CD14-positive monocyte (primary cell): ENCODE results near the gene ZBTB4. TPM values are rescaled to one million over a fixed set of nuclear protein-coding genes. Genes with fewer than 3 reads are reported as not detected.
A peak's percentile ranks its signal among the peaks of the same experiment; 100 is the strongest.

Source experiments
- DNase-seq, 3 donors: peaks; one replicate each; pipeline ENCODE4 v3.0.0-alpha.2; 2011 to 2022
- H2AFZ ChIP-seq: 2 replicates; pipeline ENCODE4 v1.6.0; 2012; ENCODE audit warnings: mild to moderate bottlenecking, low read depth, low read length, inconsistent platforms; ENCODE audit not compliant: insufficient read depth, poor library complexity, severe bottlenecking
- H3K27ac ChIP-seq, 2 donors: 1 replicate in 1 of 2; 2 replicates in 1 of 2; pipeline ENCODE4 v1.5.1; 2012 to 2013; ENCODE audit warnings: low read length in 2 of 2, control low read depth in 1 of 2, inconsistent platforms in 1 of 2, low read depth in 1 of 2, mild to moderate bottlenecking in 1 of 2
- H3K27me3 ChIP-seq, 2 donors: one replicate each; pipeline versions ENCODE4 v1.6.0 to v1.6.1; 2011 to 2013; ENCODE audit warnings: low read length in 2 of 2; ENCODE audit not compliant: control insufficient read depth in 2 of 2, insufficient read depth in 2 of 2
- H3K36me3 ChIP-seq, 2 donors: replicated peaks in 1 of 2; 1 replicate in 1 of 2; 2 replicates in 1 of 2; pipeline versions ENCODE4 v1.5.1 to v1.6.1; 2012 to 2013; ENCODE audit warnings: low read length in 2 of 2, control low read depth in 1 of 2, inconsistent platforms in 1 of 2, mild to moderate bottlenecking in 1 of 2; ENCODE audit not compliant: insufficient read depth in 2 of 2, control insufficient read depth in 1 of 2
- H3K4me1 ChIP-seq, 2 donors: 1 replicate in 1 of 2; 2 replicates in 1 of 2; pipeline versions ENCODE4 v1.5.1 to v1.6.1; 2012 to 2013; ENCODE audit warnings: low read length in 2 of 2, control low read depth in 1 of 2, inconsistent platforms in 1 of 2, mild to moderate bottlenecking in 1 of 2, moderate library complexity in 1 of 2; ENCODE audit not compliant: insufficient read depth in 2 of 2, control insufficient read depth in 1 of 2
- H3K4me2 ChIP-seq: replicated peaks from 2 replicates; pipeline ENCODE3; 2012; ENCODE audit warnings: low read length, moderate library complexity, mild to moderate bottlenecking; ENCODE audit not compliant: poor library complexity, severe bottlenecking; ENCODE audit errors: extremely low read depth
- H3K4me3 ChIP-seq, 3 experiments: fragments of 200-600 bp in 1 of 3; sonication (generic) in 1 of 3; replicated peaks in 1 of 3; 1 replicate in 2 of 3; 2 replicates in 1 of 3; pipeline ENCODE4 v1.5.1; 2011 to 2013; ENCODE audit warnings: low read length in 3 of 3, mild to moderate bottlenecking in 3 of 3, control low read depth in 2 of 3, low read depth in 2 of 3, inconsistent platforms in 1 of 3, moderate library complexity in 1 of 3
- H3K79me2 ChIP-seq: 2 replicates; pipeline ENCODE4 v1.6.0; 2012; ENCODE audit warnings: mild to moderate bottlenecking, control low read depth, inconsistent platforms, low read length, moderate library complexity; ENCODE audit not compliant: insufficient read depth
- H3K9ac ChIP-seq: 2 replicates; pipeline ENCODE4 v1.6.0; 2017; ENCODE audit warnings: low read length, mild to moderate bottlenecking; ENCODE audit not compliant: insufficient read depth, poor library complexity, severe bottlenecking
- H3K9me3 ChIP-seq, 2 donors: replicated peaks in 1 of 2; 1 replicate in 1 of 2; 2 replicates in 1 of 2; pipeline versions ENCODE4 v1.5.1 to v1.6.1; 2012 to 2013; ENCODE audit warnings: low read length in 2 of 2, control low read depth in 1 of 2; ENCODE audit not compliant: control insufficient read depth in 1 of 2, insufficient read depth in 1 of 2
- H4K20me1 ChIP-seq: 2 replicates; pipeline ENCODE4 v1.6.0; 2012; ENCODE audit warnings: mild to moderate bottlenecking, low read length, control low read depth, moderate library complexity; ENCODE audit not compliant: insufficient read depth
- H3K27ac Mint-ChIP-seq, 7 donors: one replicate each; pipeline ENCODE4 v1.8.0; 2020; ENCODE audit warnings: mild to moderate bottlenecking in 7 of 7, mixed read lengths in 7 of 7, moderate library complexity in 6 of 7, inconsistent platforms in 2 of 7
- H3K27me3 Mint-ChIP-seq, 3 donors: one replicate each; pipeline ENCODE4 v1.8.0; 2021 to 2022; ENCODE audit warnings: low read depth in 3 of 3, mild to moderate bottlenecking in 3 of 3, mixed read lengths in 3 of 3, moderate library complexity in 3 of 3, inconsistent platforms in 1 of 3
- H3K36me3 Mint-ChIP-seq, 2 donors: one replicate each; pipeline ENCODE4 v1.8.0; 2020; ENCODE audit warnings: mixed read lengths in 2 of 2, inconsistent platforms in 1 of 2, mild to moderate bottlenecking in 1 of 2
- H3K4me1 Mint-ChIP-seq: one replicate; pipeline ENCODE4 v1.8.0; 2020; ENCODE audit warnings: mild to moderate bottlenecking, mixed read lengths
- H3K4me3 Mint-ChIP-seq, 2 donors: one replicate each; pipeline ENCODE4 v1.8.0; 2020; ENCODE audit warnings: mild to moderate bottlenecking in 2 of 2, mixed read lengths in 2 of 2, moderate library complexity in 1 of 2
- H3K9me3 Mint-ChIP-seq, 7 donors: one replicate each; pipeline ENCODE4 v1.8.0; 2020 to 2022; ENCODE audit warnings: mixed read lengths in 7 of 7, mild to moderate bottlenecking in 6 of 7, moderate library complexity in 6 of 7, inconsistent platforms in 2 of 7
- CTCF ChIP-seq: fragments of 200-600 bp; IDR thresholded peaks from one replicate; pipeline ENCODE4 v1.8.0; 2022; ENCODE audit warnings: antibody characterized with exemption, mild to moderate bottlenecking
- WGBS: methylation state at CpG from one replicate; pipeline ENCODE4 v1.1.5; 2013; ENCODE audit warnings: missing lambda C conversion rate; ENCODE audit not compliant: insufficient coverage; 5-methylcytosine and 5-hydroxymethylcytosine counted together
- intact Hi-C, 2 donors: fragments of 100-400 bp; cut with micrococcal nuclease; formaldehyde crosslinking; loops; one replicate each; pipeline versions ENCODE4 v1.15.0 to v1.15.1; 2023
- polyA plus RNA-seq, 3 donors: library from polyadenylated mRNA; depleted of rRNA in 1 of 3; unstranded in 2 of 3; stranded (reverse) in 1 of 3; fragments of 300-500 nt in 2 of 3; fragments of >200 nt in 1 of 3; fragmentation: Illumina TruSeq in 2 of 3; gene quantifications; 1 replicate in 2 of 3; 2 replicates in 1 of 3; pipeline ENCODE4 v1.2.3, GENCODE V29; 2012 to 2021

ZBTB4 gene
- polyA plus RNA-seq, 3 donors = 3.4 to 8.1 (median 4.4) TPM

GRCh38 chr17:7459961-7460545 lies 19.4 kb downstream of the ZBTB4 start:
- Histone ChIP-seq H3K9ac (no peak overlapping the region), H2AFZ (no peak overlapping the region), H3K27me3 (no peaks in the 10 kb centered on the region), H3K9me3 (no peaks in the 10 kb centered on the region), H3K4me3 (no peak overlapping the region), H3K27ac (no peak overlapping the region), H3K79me2 (peaks cover 7% of the 10 kb centered on the region), H3K4me1 (peaks cover 8 to 9% of the 10 kb centered on the region in 2 donors), H3K4me2 (no peak overlapping the region), H3K36me3 (peaks cover 16 to 25% of the 10 kb centered on the region in 2 donors), H4K20me1 (no peaks in the 10 kb centered on the region)
- peaks cover 16% of the 10 kb centered on the region for H3K4me1 Mint-ChIP-seq
- no peaks in the 10 kb centered on the region for H3K9me3 Mint-ChIP-seq
- H3K27me3 Mint-ChIP-seq = no peaks in the 10 kb centered on the region
- no peak overlapping the region for H3K27ac Mint-ChIP-seq
- intact Hi-C loops = no loop called here
- no peak for TF ChIP-seq CTCF
- H3K36me3 Mint-ChIP-seq = peaks cover 10 to 22% of the 10 kb centered on the region in 2 donors
- H3K4me3 Mint-ChIP-seq = no peak overlapping the region
- WGBS = no CpG with 5 or more reads among the region's 3 CpGs
- DNase-seq = no peak

GRCh38 chr17:7448461-7448860 lies 31.0 kb downstream of the ZBTB4 start:
- Histone ChIP-seq H2AFZ (no peak overlapping the region), H3K4me2 (no peak overlapping the region), H3K79me2 (no peaks in the 10 kb centered on the region), H3K9ac (no peak overlapping the region), H3K36me3 (no peaks in the 10 kb centered on the region), H3K9me3 (peaks cover 0 to 3% of the 10 kb centered on the region in 2 donors), H3K4me1 (peaks cover 15 to 17% of the 10 kb centered on the region in 2 donors), H3K4me3 (no peak overlapping the region), H3K27me3 (peaks cover 31 to 51% of the 10 kb centered on the region in 2 donors), H4K20me1 (no peaks in the 10 kb centered on the region), H3K27ac (no peak overlapping the region)
- H3K27ac Mint-ChIP-seq = no peak overlapping the region
- H3K9me3 Mint-ChIP-seq = peaks cover 0 to 13% (median 4%) of the 10 kb centered on the region in 7 donors
- H3K36me3 Mint-ChIP-seq = peaks cover 8 to 10% of the 10 kb centered on the region in 2 donors
- peaks cover 56 to 62% (median 61%) of the 10 kb centered on the region in 3 donors for H3K27me3 Mint-ChIP-seq
- no CpG with 5 or more reads among the region's 7 CpGs for WGBS
- no peak for DNase-seq
- H3K4me3 Mint-ChIP-seq = peak overlapping the region in 1 of 2 donors; percentile 17
- no peak for TF ChIP-seq CTCF
- intact Hi-C loops = no loop called here
- peaks cover 19% of the 10 kb centered on the region for H3K4me1 Mint-ChIP-seq
